Activated naive CD4-positive, alpha-beta T cell treated with anti-CD3 and anti-CD28 coated beads for 36 hours (primary cell): ENCODE measurements around the gene KLF11. TPM values are rescaled to one million over a fixed set of nuclear protein-coding genes. Genes with fewer than 3 reads are reported as not detected.
A peak's percentile ranks its signal among the peaks of the same experiment; 100 is the strongest.
"Not testable (repeated sequence)": the region's sequence is repeated elsewhere in the genome, so short reads cannot be mapped to it uniquely, and the experiment has no call there.

ENCODE experiments used
- CTCF ChIA-PET: fragments of 350-600 bp; sonication (Branson Sonifier 250); formaldehyde crosslinking; loops from one replicate; lab custom pipeline; 2021; ENCODE audit warnings: antibody characterized with exemption; lab: Charles Lee
- DNase-seq: peaks from one replicate; pipeline ENCODE4 v3.0.0-alpha.2; 2020
- H3K27ac Mint-ChIP-seq: one replicate; pipeline ENCODE4 v1.8.0; 2021; ENCODE audit warnings: mild to moderate bottlenecking, mixed read lengths
- H3K27me3 Mint-ChIP-seq: one replicate; pipeline ENCODE4 v1.8.0; 2021; ENCODE audit warnings: low read depth, mixed read lengths
- H3K36me3 Mint-ChIP-seq: one replicate; pipeline ENCODE4 v1.8.0; 2021; ENCODE audit warnings: low read depth, mixed read lengths
- H3K4me1 Mint-ChIP-seq: one replicate; pipeline ENCODE4 v1.8.0; 2021; ENCODE audit warnings: low read depth, mixed read lengths
- H3K4me3 Mint-ChIP-seq: one replicate; pipeline ENCODE4 v1.8.0; 2021; ENCODE audit warnings: mild to moderate bottlenecking, moderate library complexity, mixed read lengths
- H3K9me3 Mint-ChIP-seq: one replicate; pipeline ENCODE4 v1.8.0; 2021; ENCODE audit warnings: mixed read lengths
- intact Hi-C: fragments of 100-400 bp; cut with micrococcal nuclease; formaldehyde crosslinking; loops from one replicate; pipeline ENCODE4 v1.15.1; 2023
- total RNA-seq, 2 experiments: library from RNA; stranded (reverse); gene quantifications; one replicate each; pipeline ENCODE4 v1.2.3, GENCODE V29; 2021

Gene KLF11
- total RNA-seq, 2 experiments from 2014 or later = 3.0 to 3.1 TPM

DNA sequence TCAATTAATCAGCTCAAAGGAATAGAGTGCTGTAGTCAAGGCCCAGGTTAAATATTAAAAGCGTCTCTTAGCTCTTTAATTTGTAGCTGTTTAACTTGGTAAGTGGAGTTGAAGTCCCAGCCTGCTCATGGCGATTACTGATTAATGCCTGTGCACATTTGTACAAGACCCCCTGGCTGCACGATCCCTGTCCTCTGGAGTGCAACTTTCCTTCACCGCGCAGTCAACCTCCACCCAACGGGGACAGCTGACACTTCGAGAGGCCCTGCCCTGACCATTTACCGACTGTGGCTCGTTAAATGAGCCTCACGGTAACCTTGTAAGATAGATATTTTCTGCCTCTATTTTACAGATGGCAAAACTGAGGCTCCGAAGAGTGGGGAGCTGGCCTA, 42.3 kb downstream of the KLF11 start:
- CTCF ChIA-PET = interaction anchor here (1.6 to 2.2 kb wide), 3 partner anchors 11 to 113 kb away, joined by 3 to 19 read pairs (median 16); no protein-coding TSS in a partner anchor
- Mint-ChIP-seq H3K27me3 (peaks cover 74% of the 10 kb centered on the region), H3K27ac (no peak overlapping the region), H3K9me3 (no peaks in the 10 kb centered on the region), H3K4me1 (peaks cover 8% of the 10 kb centered on the region), H3K36me3 (no peaks in the 10 kb centered on the region), H3K4me3 (no peak overlapping the region)
- intact Hi-C loops = no loop called here
- DNase-seq = no peak

DNA sequence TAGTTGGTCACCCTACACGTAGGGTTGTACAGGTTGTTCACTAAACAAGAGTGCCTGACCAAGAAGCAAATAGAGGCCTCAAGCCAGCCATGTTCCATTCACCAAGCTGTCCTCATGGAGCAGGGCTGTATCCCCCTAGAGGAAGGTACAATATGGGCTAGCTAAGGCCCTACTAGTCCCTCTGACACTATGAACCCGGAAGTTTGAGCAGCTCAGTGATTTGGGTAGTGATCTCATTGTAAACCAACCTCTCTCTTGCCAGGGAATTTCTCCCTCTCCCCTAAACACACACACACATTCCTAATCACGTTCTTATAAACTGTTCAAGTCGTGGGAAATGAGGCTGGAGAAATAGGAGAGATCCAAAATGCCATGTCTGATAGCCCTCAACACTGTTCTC, 43.6 kb downstream of the KLF11 start:
- peaks cover 72% of the 10 kb centered on the region for H3K27me3 Mint-ChIP-seq
- H3K4me3 Mint-ChIP-seq = no peak overlapping the region
- CTCF ChIA-PET = interaction anchor here (0.6 to 7.2 kb wide), 3 partner anchors 10 to 18 kb away, joined by 3 to 56 read pairs (median 9); no protein-coding TSS in a partner anchor
- no peak for DNase-seq
- H3K27ac Mint-ChIP-seq = no peak overlapping the region
- H3K9me3 Mint-ChIP-seq = no peaks in the 10 kb centered on the region
- intact Hi-C loops = no loop called here
- peaks cover under 1% of the 10 kb centered on the region for H3K36me3 Mint-ChIP-seq
- peaks cover 7% of the 10 kb centered on the region for H3K4me1 Mint-ChIP-seq

DNA sequence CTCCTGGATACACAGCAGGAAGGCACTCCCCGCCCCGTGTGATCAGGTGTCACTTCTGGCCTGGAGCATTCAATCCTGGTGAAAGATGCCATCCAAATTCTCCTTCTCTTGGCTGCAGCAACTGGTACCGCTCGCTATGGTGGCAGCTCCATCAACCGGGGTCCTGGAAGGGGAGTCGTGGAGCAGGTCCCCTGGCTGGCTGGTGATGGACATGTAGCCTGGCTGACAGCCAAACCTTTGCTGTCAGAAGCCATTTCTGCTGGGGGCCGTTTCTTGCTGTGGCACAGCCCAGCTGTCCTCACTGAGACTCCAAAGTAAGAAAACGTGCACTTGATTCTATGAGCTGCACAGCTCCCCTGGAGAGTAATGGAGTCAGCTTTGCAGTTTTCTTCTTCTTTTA, 44.0 kb downstream of the KLF11 start:
- intact Hi-C loops = no loop called here
- peaks cover 73% of the 10 kb centered on the region for H3K27me3 Mint-ChIP-seq
- H3K36me3 Mint-ChIP-seq = peaks cover 2% of the 10 kb centered on the region
- no peaks in the 10 kb centered on the region for H3K9me3 Mint-ChIP-seq
- CTCF ChIA-PET = interaction anchor here (0.6 to 7.2 kb wide), 3 partner anchors 9 to 19 kb away, joined by 3 to 56 read pairs (median 9); no protein-coding TSS in a partner anchor
- no peak overlapping the region for H3K27ac Mint-ChIP-seq
- H3K4me1 Mint-ChIP-seq = peaks cover 8% of the 10 kb centered on the region
- no peak for DNase-seq
- no peak overlapping the region for H3K4me3 Mint-ChIP-seq

DNA sequence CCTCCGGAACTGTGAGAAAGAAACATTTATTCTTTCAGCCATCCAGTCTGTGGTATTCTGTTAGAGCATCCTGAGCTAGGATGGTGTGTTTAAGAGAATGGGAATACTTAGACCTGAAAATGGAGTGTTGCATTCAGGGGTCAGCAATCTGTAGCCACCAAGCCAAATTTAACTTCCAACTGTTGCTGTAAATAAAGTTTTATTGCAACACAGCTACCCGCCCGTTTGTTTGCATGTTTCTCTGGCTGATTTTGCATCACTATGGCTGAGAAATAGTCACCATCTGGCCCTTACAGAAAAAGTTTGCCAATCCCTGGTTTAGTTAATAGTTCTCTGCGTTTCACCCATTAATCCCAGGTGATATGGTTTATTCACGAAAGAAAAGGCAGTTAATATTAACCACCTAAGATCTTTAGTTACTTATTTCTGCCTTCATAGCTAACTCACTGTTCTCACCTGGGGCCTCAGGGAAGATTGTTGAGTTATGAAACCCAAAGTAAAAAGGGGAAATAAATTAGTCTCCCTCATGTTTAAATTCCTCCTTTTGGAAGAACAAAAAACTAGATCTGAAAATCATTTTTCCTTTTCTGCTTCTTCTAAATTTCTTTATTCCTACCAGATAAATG, 46.3 kb downstream of the KLF11 start:
- peaks cover 8% of the 10 kb centered on the region for H3K4me1 Mint-ChIP-seq
- no peak for DNase-seq
- peaks cover 2% of the 10 kb centered on the region for H3K36me3 Mint-ChIP-seq
- intact Hi-C loops = no loop called here
- H3K4me3 Mint-ChIP-seq = no peak overlapping the region
- CTCF ChIA-PET = interaction anchor here (2.0 to 7.2 kb wide), 2 partner anchors 17 to 346 kb away, joined by 8 to 56 read pairs; no protein-coding TSS in a partner anchor
- peaks cover 64% of the 10 kb centered on the region for H3K27me3 Mint-ChIP-seq
- H3K9me3 Mint-ChIP-seq = no peaks in the 10 kb centered on the region
- no peak overlapping the region for H3K27ac Mint-ChIP-seq

DNA sequence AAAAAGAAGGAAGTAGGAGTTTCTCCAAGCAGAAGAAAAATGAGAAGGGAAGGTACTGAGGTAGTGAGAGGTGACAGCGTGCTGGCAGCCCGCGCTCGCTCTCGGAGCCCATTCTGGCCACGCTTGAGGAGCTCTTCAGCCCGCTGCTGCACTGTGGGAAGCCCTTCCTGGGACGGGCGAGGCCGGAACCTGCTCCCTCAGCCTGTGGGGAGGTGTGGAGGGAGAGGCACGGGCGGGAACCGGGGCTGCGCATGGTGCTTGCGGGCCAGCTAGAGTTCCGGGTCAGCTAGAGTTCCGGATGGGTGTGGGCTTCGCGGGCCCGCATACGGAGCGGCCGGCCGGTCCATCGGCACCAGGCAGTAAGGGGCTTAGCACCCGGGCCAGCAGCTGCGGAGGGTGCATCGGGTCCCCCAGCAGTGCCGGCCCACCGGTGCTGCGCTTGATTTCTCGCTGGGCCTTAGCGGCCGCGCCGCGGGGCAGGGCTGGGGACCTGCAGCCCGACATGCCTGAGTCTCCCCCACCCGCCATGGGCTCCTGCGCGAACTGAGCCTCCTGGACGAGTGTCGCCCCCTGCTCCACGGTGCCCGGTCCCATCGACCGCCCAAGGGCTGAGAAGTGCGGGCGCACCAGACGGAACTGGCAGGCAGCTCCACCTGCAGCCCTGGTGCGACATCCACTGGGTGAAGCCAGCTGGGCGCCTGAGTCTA, 48.0 kb downstream of the KLF11 start:
- CTCF ChIA-PET = interaction anchor here (0.6 to 7.2 kb wide), 6 partner anchors 19 to 928 kb away, joined by 3 to 56 read pairs (median 6); no protein-coding TSS in a partner anchor
- Mint-ChIP-seq H3K9me3 (no peaks in the 10 kb centered on the region), H3K4me1 (peaks cover 8% of the 10 kb centered on the region), H3K36me3 (peaks cover 2% of the 10 kb centered on the region), H3K27ac (no peak overlapping the region), H3K4me3 (peak overlapping the region; percentile 23), H3K27me3 (peaks cover 61% of the 10 kb centered on the region)
- DNase-seq = peak; percentile 34
- intact Hi-C loops = no loop called here

DNA sequence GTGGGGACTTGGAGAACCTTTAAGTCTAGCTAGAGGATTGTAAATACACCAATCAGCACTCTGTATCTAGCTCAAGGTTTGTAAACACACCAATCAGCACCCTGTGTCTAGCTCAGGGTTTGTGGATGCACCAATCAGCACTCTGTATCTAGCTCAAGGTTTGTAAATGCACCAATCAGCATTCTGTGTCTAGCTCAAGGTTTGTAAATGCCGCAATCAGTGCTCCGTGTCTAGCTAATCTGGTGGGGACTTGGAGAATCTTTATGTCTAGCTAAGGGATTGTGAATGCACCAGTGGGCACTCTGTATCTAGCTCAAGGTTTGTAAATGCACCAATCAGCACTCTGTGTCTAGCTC, 48.5 kb downstream of the KLF11 start:
- DNase-seq, intact Hi-C loops, H3K9me3 Mint-ChIP-seq, H3K4me3 Mint-ChIP-seq, H3K27ac Mint-ChIP-seq, H3K4me1 Mint-ChIP-seq, H3K36me3 Mint-ChIP-seq: not testable (repeated sequence)
- H3K27me3 Mint-ChIP-seq = peaks cover 58% of the 10 kb centered on the region
- CTCF ChIA-PET = interaction anchor here (0.6 to 7.2 kb wide), 4 partner anchors 19 to 279 kb away, joined by 3 to 56 read pairs (median 5); no protein-coding TSS in a partner anchor

DNA sequence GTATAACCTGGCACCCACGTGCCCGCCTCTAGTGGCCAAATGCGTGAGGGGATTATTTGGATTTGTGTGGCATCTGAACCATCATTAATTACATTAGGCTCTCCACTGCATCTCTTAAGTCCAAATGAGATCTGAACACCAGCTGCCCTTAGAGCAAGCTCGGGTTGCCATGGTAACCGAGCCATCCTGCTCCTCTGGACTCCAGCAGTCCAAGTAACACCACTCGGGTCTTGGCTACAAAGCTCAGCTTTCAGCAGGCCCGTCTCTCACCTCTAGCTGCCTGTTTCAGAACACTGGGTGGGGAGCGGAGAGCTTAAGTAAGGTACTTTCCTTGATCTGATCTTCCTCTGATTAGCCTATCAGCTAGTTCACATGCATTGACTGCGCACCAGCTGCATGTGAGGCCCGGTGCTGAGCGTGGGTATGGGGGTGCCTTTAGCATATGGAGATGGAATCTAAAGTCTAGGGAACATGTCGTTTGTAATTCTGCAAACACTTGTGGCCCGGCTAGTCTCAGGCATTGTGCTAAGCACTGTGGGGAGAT, 51.0 kb downstream of the KLF11 start:
- CTCF ChIA-PET = interaction anchor here (3.5 to 6.3 kb wide), 2 partner anchors 9 to 22 kb away, joined by 19 to 117 read pairs; no protein-coding TSS in a partner anchor

DNA sequence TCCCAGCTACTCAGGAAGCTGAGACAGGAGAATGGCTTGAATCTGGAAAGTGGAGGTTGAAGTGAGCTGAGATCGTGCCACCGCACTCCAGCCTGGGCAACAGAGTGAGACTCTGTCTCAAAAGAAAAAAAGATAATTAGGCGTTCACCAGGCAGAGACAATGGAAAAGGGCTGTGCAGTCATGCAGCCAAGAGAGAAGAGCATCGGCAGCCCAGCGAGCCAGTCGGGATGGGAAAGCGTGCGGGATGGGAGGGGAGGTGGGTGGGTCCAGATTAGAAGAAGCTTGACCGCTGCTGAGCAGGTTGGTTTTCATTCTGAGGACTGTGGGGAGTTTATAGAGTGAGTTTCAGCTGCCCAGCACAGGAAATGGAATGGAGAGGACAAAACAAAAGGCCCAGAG, 51.8 kb downstream of the KLF11 start:
- no peak overlapping the region for H3K4me3 Mint-ChIP-seq

More for the DNA sequence above, 51.0 kb downstream of the KLF11 start:
- no peak for DNase-seq
- no peak overlapping the region for H3K4me3 Mint-ChIP-seq
- H3K9me3 Mint-ChIP-seq = no peaks in the 10 kb centered on the region
- peaks cover 10% of the 10 kb centered on the region for H3K4me1 Mint-ChIP-seq
- H3K27ac Mint-ChIP-seq = no peak overlapping the region
- intact Hi-C loops = no loop called here
- H3K36me3 Mint-ChIP-seq = peaks cover 2% of the 10 kb centered on the region
- peaks cover 51% of the 10 kb centered on the region for H3K27me3 Mint-ChIP-seq

DNA sequence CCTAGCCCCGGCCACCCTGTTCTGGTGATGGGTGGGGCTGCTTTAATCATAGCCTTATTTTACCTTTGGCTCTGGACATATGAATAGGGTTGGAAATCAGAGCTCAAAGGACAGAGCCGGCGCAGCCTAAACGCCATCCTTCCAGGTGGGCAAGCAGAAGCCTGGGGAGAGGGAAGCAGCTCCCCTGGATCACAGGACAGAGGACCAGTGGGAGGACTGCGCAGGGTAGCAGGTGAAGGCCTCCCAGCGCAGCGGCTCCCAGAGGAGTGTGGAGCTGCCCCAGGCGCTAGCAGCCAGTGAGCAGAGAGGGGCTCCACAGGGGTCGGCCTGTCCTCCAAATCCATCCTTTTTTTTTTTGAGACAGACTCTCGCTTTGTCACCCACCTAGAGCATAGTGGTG, 53.3 kb downstream of the KLF11 start:
- peaks cover 2% of the 10 kb centered on the region for H3K36me3 Mint-ChIP-seq
- peaks cover 35% of the 10 kb centered on the region for H3K27me3 Mint-ChIP-seq
- no peaks in the 10 kb centered on the region for H3K9me3 Mint-ChIP-seq
- intact Hi-C loops = loop anchor here (1.0 kb wide), 1 partner anchor 24 kb away; no protein-coding TSS in a partner anchor
- no peak overlapping the region for H3K4me3 Mint-ChIP-seq
- DNase-seq = no peak
- no peak overlapping the region for H3K27ac Mint-ChIP-seq
- peaks cover 6% of the 10 kb centered on the region for H3K4me1 Mint-ChIP-seq
- CTCF ChIA-PET = interaction anchor here (0.7 to 6.3 kb wide), 17 partner anchors 9 to 1763 kb away, joined by 3 to 117 read pairs (median 5); no protein-coding TSS in a partner anchor

More for the DNA sequence above, 51.8 kb downstream of the KLF11 start:
- Mint-ChIP-seq H3K36me3 (peaks cover 2% of the 10 kb centered on the region), H3K4me1 (peaks cover 10% of the 10 kb centered on the region), H3K27ac (no peak overlapping the region), H3K27me3 (peaks cover 43% of the 10 kb centered on the region), H3K9me3 (no peaks in the 10 kb centered on the region)
- no peak for DNase-seq
- intact Hi-C loops = no loop called here
- CTCF ChIA-PET = interaction anchor here (1.2 to 6.3 kb wide), 3 partner anchors 10 to 111 kb away, joined by 4 to 117 read pairs (median 19); no protein-coding TSS in a partner anchor

DNA sequence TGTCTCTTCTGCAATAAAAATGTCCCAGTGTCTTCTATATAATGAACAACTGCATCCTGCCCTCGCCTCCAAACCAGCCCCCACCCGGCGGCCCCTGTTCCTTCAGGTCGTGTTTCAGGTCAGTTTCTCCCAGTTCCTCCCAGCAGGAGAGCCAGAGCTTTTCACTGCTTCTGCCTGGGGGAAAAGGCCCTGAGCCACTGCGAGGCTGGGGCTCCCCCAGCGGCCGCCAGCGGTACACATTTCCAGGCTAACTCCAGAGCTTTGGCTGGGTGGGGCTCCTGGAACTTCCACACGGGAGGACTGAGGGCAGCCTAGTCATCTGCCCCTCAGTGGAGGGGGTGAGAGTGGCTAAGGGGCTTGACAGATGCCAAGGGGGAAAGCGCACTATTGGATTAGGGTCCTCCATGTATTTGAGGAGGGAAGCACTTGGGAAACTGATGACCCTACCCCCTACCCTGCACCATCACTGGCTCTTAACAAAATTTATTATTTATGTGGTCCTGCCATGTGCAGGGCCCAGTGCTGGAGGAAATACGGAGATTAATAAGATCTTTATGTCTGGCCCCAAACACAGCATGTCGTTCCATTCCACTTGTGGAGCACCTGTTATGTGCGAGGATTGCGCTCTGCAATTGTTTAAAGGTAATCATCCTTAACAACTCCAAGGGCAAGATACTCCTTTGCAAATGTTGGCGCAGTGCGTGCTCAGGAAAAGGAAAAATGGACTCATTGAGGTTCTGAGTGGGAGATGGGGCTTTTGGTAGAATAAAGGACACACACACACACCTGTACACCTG, 54.2 kb downstream of the KLF11 start:
- no peak overlapping the region for H3K4me3 Mint-ChIP-seq
- intact Hi-C loops = loop anchor here (1.0 kb wide), 1 partner anchor 25 kb away; no protein-coding TSS in a partner anchor
- H3K27ac Mint-ChIP-seq = no peak overlapping the region
- H3K27me3 Mint-ChIP-seq = peaks cover 26% of the 10 kb centered on the region
- H3K36me3 Mint-ChIP-seq = no peaks in the 10 kb centered on the region
- DNase-seq = peak; percentile 41
- peaks cover 2% of the 10 kb centered on the region for H3K4me1 Mint-ChIP-seq
- CTCF ChIA-PET = interaction anchor here (0.6 to 6.3 kb wide), 18 partner anchors 10 to 338 kb away, joined by 3 to 117 read pairs (median 4); no protein-coding TSS in a partner anchor
- no peaks in the 10 kb centered on the region for H3K9me3 Mint-ChIP-seq

DNA sequence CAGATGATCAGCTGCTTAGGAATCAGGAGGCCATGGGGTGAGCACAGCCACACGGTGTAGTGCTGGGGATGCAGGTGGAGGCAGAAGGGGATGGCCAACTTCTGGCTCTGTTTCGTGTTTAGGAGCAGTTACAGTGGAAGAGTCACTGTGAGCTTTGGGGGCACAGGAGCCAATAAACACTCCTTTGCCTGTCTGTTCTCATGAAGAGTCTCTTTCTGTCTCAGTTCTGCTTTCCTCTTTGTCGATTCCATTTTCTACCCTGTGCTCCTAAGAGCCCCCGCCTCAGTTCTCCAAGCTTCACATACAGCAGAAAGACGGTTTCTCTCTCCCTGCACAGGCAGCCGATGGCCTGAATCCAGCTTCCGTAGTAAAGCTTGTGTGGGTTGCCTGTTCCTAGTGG, 58.1 kb downstream of the KLF11 start:
- H3K4me3 Mint-ChIP-seq = no peak overlapping the region
- peaks cover 2% of the 10 kb centered on the region for H3K4me1 Mint-ChIP-seq
- DNase-seq = no peak
- intact Hi-C loops = no loop called here
- CTCF ChIA-PET = interaction anchor here (0.6 to 2.7 kb wide), 3 partner anchors 28 to 59 kb away, joined by 4 to 11 read pairs (median 4); no protein-coding TSS in a partner anchor
- H3K27me3 Mint-ChIP-seq = peaks cover 4% of the 10 kb centered on the region
- H3K36me3 Mint-ChIP-seq = no peaks in the 10 kb centered on the region
- no peaks in the 10 kb centered on the region for H3K9me3 Mint-ChIP-seq
- no peak overlapping the region for H3K27ac Mint-ChIP-seq
